Measurements from ENCODE around the gene ZNF792.

DNA sequence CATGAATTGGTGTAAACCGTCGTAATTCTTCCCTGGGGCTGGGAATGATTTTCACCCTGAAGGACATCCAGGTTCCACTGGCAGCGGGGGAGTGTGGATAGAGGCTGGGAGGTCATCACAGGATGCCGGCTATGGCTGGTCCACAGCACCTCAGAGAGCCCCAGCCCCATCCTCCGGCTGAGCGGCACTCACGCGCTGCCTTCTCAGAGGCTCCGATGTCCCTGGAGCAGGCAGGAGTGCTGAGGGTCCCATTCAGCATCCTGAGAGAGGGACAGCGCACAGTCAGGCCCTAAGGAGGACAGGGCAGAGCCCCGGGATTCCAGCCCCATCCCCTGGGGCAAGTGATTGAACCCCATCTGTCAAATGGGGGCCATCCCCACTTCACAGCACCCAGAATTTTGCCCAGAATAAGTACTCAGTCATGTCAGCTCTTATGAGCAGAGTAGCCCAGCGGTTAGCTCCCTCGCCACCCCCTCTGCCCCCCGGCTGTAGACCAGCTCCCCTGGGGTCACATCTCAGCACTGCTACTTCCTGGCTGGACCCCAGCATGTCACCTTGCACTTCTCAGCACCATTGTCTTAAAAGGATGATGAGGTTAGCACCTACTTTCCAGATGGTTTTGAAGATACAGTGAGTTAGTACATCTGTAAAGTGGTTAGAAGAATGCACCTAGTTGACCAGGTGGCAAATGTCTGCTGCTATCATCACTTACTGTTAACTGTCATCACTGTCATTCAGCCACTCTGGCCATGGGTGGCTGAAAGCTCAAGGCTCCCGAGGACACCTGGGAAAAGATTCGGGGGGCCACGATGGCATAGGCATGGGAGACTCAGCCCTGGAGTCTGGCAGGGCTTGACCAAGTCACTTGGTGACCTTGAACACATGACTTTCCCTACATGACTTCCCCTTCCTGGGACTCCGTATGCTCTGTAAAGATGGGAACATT lies 48.0 kb upstream of the ZNF792 start:
- no peak for TF ChIP-seq POLR2A (IDR thresholded peaks at IDR 0.05)
- TF ChIP-seq, protein P1, sequence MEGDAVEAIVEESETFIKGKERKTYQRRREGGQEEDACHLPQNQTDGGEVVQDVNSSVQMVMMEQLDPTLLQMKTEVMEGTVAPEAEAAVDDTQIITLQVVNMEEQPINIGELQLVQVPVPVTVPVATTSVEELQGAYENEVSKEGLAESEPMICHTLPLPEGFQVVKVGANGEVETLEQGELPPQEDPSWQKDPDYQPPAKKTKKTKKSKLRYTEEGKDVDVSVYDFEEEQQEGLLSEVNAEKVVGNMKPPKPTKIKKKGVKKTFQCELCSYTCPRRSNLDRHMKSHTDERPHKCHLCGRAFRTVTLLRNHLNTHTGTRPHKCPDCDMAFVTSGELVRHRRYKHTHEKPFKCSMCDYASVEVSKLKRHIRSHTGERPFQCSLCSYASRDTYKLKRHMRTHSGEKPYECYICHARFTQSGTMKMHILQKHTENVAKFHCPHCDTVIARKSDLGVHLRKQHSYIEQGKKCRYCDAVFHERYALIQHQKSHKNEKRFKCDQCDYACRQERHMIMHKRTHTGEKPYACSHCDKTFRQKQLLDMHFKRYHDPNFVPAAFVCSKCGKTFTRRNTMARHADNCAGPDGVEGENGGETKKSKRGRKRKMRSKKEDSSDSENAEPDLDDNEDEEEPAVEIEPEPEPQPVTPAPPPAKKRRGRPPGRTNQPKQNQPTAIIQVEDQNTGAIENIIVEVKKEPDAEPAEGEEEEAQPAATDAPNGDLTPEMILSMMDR (IDR thresholded peaks at IDR 0.05), result no peak

All from thyroid gland (tissue), 4 donors.